GM21381 (cell line): ENCODE data around the gene MAML3.

Source experiments
- ATAC-seq: cut with Tn5 transposase; IDR thresholded peaks from one replicate; pipeline ENCODE4 v1.9.1; 2021; ENCODE audit warnings: mild to moderate bottlenecking, moderate library complexity; ENCODE audit not compliant: unreplicated experiment

Gene MAML3

DNA sequence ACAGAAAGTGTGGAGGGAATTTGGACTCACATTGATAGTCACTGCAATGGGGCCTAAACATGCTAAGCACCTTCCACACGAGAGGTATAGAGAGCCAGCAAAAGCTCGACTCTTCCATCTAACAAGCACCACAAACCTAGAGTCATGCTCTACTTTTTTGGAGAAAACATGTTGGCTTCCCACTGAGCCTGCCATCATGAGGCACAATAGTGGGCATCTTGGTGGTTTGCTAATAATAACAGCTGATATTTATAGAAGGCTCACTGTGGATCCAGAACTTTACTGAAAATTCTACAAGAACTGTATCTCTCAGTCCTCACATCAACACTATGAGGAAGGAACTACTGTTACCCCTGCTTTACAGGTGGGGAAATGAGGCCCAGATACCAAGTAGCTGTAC, 26.6 kb downstream of the MAML3 start:
- ATAC-seq = no peak

DNA sequence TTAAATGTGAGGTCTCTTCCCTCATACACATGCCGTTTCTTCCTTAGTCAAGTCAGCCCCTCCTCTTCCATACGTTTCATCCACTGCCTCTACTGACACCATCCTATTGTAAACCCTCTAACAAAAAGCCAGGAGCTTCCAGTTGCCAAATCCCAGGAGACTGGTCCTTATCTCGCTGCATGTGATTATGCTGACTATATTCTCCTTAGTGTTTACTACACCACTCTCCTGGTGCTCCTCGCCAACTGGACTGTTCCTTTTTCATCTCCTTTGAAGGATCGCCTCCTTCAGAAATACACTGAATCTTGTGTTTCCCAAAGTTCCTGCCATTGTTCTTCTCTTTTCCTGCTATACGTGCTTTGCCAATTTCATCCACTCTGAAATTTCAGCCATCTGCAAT, 27.7 kb downstream of the MAML3 start:
- no peak for ATAC-seq

DNA sequence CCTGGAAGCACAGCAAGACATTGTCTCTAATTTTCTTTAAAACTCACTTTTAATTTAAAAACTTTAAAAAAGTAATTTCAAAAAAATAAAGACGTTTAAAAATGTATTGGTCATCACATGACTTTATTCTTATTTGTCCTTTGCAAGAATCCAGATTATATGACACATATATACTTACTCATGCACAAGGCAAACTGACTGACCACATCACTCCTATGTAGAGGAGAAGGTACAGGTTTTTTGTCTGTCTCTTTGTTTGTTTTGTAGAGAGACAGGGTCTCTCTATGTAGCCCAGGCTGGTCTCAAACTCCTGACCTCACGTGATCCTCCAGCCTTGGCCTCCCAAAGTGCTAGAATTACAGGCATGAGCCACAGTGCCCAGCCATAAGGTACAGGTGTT, 28.6 kb downstream of the MAML3 start:
- ATAC-seq = no peak

DNA sequence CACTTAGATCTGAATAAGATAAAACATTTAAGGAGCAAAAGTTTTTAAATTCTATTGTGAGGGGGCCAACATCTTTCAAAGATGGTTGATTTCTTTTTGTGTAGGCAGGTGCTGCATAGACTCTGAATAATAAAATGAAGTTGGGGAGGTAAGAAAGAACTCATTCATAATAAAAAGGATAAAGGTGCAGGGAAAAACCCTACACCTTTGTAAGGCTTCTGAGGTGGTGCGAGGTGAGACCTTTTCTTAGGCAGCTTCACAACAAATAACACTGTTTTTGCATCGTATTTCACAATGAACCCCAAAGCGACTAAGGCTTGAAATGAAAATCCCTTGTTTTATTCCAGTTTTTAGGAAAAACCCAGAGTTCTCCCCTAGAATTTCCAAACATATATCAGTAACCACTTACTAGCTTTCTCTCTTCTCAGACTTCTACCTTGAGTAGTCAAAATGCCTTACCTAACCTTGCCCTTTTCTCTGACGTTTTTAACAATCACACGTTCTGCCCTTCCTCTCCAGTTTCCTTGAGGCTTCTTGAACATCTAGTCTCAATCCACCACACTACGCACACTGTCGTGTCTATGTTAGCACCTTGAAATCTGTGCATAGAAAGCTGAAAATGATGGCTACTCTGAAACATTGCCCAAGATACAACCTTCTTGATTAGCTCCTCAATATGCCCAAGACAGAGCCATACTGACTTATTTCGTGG, 30.2 kb downstream of the MAML3 start:
- ATAC-seq = no peak

DNA sequence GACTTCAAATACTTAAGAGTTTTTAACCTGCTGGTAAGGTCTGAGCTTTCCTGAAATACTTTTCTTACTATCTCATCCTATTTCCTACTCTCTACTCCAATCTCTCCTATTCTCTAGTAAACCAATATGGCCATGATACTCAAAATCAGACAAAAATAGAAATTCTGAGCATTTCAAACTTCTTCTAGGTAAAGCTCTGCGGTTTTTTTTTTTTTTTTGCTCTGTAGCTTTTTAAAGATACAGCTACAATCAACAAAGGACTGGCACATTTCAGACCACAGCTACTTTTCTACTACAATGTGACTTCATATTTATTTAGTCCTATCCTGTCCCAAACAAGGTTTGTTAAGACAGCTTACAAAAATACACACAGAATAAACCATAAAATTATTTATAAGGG, 31.1 kb downstream of the MAML3 start:
- no peak for ATAC-seq

DNA sequence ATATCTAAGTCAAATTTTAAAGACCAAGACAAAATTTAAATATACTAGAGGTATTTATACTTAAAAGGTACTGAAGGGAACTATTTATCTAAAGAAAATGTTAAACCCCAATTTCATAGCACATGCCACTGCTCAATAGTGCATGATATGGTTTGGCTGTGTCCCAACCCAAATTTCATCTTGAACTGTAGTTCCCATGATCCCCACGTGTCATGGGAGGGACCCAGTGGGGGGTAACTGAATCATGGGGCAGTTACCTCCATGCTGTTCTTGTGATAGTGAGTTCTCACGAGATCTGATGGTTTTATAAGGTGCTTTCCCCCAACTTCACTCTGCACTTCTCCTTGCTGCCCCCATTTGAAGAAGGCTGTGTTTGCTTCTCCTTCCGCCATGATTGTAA, 32.3 kb downstream of the MAML3 start:
- no peak for ATAC-seq

DNA sequence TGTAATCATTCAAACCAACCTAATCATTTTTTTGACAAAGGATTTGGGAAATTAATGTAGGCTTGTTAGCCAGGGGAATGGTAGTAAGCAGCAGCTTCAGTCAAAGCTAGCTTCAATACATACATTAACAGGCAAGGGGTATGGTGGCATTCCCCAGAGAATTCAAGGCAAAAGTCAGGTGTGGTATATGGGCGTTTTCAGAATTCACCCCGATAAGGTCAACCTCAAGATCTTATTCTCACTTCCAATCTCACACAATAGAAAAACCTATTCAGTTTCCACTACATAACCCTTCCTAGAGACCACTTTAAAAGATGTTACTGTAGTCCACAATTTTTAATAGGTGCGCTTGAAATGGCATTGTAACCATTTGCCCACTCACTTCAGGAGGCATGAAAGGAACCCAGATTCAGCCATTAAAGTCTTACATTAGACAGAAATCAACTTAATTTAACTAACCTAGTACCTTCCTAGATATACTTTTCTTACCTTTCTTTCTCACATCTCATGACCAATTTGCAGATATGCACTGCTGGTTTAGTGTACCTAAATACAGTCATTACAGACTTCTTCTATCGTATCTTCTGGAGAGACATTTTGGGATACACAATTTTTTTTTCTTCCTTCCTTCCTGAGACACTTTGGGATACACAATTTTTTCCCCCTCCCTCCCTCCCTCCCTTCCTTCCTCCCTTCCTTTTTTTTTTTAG, 34.9 kb downstream of the MAML3 start:
- no peak for ATAC-seq

DNA sequence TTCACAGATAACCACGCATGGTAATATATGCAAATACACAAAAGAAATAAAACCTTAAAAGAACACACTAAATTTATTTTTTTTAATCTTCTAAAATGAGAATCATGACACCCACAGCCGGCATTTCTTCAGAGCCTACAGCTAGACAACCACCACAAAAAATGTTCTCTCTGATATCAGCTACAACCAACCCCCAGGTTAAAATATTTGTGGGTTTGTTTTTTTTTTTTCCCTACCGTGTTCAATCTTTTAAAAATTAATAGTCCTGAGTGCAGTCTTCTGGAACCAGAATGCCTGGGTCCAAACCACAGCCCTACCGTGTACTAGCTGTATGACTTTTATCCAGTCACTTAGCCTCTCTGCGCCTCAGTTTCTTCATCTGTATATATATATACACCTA, 36.0 kb downstream of the MAML3 start:
- ATAC-seq = no peak

DNA sequence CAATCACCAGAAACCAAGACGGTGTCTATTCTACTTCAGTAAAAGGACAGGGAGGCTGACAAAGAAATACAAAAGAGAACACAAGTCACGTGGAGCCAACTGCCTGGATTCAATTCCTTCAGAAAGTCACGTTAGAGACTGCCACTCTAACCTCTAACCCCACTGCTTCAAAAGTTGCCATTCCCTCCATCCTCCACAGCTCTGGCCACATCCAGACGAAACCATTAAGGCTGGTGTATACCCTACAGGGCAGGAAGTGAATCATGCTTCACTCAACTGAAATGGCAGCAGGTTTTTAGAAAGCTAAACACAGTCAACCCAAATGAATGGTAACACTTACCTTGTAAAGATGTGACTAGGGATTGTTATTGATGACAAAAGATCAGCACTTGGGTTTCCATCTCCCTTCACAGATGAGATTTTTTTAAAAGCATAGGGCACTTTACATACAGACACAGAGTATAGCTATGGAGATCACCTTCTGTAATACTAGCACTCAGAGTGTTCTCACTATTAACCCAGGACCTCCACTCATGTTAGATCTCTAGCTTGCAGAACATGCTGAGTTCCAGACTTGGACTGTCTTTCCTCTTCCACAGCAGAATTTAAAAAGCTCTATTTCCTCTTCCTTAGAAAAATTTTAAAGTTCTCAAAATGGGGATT, 37.4 kb downstream of the MAML3 start:
- no peak for ATAC-seq

DNA sequence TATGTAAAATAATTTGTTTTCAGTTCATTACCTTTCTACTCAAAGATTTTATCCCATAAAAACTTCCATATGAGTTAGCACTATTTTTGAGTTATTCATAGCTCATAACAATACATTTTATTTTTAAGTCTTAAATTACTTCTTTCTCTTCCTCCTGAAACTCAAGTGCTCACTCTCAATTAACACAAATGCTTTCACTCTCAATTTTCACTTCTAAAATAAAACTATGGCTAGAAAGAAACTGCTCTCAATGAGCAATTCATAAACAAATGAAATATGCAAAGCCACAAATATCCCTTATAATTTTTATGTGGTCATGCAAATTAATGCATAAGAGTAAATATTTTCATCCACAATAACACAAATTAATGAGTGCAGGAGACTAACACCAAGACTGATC, 38.8 kb downstream of the MAML3 start:
- ATAC-seq = peak; percentile 47

DNA sequence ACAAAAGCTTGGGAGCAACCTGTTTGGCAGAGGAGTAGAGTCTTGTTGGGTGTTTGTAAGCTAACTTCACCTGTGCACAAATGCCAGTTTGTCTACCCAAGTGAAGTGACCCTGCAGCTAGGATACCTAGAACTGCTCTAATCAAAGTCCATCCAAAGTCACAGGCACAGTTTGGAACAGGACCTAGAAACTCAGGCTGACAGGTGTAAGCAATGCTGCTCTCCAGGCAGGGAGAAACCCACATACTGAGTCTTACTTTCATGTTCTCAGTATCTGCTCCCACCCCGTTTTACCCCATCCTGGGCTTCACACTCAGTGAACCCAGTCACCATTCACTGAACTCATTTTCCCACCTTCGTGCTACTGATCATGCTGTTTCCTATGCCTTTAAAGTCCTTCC, 40.3 kb downstream of the MAML3 start:
- ATAC-seq = no peak

DNA sequence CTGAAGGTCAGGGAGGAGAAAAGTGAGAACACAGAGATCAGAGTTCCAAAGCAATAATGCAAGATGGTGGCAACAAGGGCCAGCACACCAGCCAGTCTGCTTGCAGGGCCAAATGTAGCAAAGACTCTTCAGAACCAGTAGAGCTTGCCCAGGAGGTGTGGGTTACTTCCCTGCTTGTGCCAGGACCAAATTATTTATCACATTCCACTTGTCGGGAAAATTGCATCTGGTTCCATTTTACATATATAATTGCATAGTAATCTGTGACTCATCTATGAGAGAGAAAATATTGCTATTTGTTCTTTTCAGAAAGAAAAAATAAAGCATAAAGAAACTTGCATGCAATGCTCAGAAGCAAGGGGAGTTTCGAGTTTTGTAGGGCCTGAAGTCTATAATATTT, 41.4 kb downstream of the MAML3 start:
- ATAC-seq = no peak

DNA sequence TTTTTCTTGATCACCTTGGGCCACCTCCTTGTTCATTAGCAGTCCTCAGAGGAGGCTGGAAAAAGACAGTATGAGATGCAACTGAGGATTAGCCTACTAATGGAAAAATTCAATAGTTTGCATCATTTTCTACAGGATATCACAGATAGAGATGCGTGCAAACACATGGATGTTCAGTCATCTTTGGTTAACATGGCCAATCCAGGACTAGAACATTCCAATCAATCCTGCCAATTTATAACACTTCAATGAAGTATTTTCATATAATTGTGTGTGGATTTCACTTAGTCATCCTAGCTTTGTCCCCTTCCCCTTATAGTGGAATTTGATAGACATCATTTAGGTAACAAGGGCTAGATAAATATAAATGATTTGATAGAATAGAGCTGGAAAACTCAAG, 42.7 kb downstream of the MAML3 start:
- ATAC-seq = no peak

DNA sequence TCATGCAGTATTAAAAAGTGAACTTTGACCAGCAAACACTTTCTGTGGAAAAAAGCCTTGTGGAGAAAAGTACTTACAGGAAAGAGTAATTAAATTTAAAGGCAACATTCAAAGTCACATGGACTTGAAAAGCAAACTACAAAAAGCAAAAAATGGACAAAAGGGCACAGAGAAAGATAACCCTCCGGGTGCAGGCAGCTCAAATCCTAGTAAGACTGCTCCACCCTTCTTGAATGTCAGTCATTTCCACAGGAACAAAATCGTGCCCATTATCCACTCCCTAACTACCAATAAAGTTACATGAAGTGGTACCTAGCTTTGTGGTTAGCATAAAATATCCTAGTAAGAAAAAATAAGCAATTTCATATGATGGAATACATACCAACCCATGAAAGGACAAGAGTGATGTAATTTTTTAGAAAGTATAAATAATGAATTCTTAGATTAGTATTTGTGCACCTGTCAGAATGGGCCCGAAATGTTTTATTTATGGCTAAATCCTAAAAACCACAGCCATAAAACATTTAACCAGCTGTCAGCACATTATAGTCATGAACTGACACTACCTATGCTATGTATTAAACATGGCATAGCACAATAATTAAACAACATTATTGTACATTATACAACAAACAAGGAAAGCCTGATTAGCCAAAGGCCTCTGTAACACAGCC, 43.3 kb downstream of the MAML3 start:
- ATAC-seq = no peak

DNA sequence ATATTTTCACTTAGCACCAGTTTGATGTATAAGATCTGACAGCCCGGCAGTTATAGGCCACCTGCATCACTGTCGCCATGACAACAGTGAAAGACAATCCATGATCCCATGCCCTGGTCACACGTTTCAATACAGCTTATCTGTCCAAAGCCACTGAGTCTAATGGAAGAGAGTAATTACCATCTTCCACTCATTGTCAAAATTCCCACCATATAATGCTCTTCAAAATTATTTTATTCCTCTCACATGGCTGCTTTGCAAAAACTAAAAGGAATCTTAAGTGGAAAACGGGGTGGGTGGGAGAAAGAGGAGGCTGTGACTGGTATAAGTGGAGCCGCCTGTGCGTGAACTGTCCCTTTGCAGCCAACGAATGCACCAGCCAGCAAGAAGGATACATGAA, 44.2 kb downstream of the MAML3 start:
- no peak for ATAC-seq

DNA sequence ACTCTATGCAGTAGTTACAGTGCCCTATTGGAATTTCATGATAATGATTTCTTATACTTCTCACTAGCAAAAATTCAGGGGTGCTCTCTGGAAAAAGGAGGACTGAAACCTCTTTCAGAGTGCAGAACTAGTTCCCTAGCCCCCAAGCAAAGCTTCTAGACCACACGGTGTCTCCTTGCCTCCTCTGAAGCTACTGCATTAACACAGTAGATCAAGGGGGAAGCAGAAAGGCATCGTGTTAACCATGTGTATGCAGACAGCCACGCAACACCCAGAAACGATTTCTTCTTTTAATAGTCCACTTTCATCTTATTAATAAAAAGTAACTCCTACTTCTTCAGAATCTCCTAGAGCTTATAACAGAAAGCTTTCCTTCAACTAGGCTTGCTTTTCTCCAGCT, 44.7 kb downstream of the MAML3 start:
- no peak for ATAC-seq

DNA sequence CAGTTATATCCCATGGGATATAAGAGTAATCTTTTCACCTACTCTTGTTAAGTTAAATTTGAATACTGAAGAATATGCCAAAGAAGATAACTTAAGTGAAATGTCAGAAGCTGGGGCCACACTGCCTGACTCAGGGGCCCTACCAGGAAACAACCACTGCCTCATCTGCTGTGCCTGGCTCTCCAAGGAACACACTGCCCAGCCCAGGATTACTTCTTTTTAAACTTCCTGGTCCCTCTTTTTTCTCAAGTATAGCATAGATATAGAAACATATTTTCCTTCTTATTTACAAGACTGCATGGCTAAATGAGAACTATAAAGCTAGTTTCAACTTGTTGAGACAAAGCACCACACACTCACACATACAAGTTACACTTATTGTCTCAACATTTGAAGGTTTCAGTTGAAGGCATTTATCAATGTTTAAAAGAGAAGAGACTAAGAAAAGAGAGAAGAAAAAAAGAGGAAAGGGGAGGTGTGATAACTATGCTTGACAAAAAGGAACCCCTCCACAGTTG, 45.2 kb downstream of the MAML3 start:
- no peak for ATAC-seq

DNA sequence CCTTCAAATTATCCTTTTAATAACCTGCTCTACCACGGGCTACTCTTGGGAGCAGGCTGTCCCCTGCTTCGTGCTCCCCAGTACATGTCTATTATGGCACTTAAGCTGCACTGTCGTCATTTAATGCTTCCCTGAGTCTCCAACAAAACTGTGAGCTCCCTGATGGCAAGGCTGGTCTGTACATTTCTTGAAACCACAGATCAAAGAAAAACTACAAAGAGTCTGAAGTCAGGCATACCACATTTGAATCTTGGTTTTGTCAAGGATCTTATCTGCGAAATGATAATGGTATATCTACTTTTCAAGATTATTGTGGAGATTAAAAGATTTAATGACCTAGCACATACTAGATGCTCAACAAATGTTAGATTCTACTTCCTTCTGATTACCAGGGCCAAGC, 45.7 kb downstream of the MAML3 start:
- no peak for ATAC-seq

DNA sequence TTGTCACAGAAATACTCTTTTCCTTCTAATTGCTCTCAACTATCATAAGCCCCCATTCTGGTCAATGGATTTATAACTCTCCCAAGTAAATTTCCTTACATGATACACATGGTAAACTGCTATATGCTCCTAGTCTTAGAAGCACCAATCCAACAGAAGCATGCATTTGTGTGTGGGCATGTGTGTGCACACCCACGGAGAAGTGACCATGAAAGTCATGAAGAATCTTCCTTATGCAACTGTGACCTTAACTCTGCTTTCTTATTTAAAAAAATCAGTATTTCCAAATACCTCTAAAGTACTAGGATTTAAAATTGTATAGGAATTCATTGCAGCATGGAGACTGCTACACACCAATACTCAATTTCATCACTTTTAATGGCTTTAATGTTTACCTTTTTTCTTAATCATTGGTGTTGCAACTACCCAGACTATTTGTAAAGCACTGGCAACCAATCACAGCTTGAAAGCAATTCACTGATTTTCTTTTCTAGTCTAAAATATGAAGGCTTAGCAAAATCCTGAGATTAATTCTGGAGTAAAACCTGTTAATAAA, 47.6 kb downstream of the MAML3 start:
- no peak for ATAC-seq

DNA sequence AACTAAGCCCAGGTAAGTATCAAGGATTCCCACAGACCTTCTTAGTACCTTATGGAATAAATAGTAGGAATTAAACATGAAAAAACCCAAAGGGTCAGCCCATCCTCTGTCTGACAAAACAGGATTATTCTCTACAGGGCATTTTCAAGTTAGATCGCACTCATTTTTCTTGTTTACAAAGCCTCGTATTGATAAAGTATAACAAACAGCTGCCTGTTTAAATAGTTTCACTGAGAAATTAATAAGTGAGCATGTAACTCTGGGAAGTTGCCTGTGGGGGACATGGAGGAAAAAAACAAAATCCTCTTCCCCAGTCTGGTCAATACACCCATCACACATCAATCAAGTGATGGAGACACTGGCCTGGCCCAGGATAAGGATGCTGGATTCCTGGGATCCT, 48.5 kb downstream of the MAML3 start:
- ATAC-seq = no peak

DNA sequence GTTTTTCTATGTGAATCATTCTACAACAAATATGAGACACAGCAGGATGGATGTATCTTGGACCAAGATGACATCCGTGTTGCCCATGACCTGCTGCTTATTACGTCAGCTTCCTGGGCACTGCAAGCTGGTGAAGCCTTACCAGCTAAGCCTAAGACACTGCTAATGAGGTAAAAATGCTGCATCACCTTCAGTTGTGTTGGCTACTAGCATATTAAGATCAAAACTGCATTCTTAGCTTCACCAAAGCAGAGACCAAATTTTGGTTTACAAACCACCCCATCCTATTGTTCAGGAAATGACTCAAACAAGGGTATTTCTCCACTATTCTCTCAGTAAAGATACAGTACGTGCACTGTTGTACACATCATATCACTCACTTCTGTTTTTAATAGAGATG, 50.3 kb downstream of the MAML3 start:
- ATAC-seq = peak; percentile 82
